Astrocyte (in vitro differentiated cells and primary cell): ENCODE data around the gene SDC4.

ENCODE experiments used
- CTCF ChIP-seq: IDR thresholded peaks from 2 replicates; pipeline ENCODE4 v1.5.1; 2011; ENCODE audit warnings: low read depth, mild to moderate bottlenecking, inconsistent platforms, low read length, moderate library complexity; ENCODE audit not compliant: insufficient read depth
- EZH2 ChIP-seq: IDR thresholded peaks from 2 replicates; pipeline ENCODE4 v1.6.1; 2012; ENCODE audit warnings: mild to moderate bottlenecking, low read length, inconsistent platforms; ENCODE audit not compliant: insufficient read depth

GRCh38 chr20:45318948-45319347 is 29.3 kb downstream of the SDC4 start:
- no peak for TF ChIP-seq CTCF
- TF ChIP-seq EZH2 = no peak
